HEK293T (cell line): ENCODE results near the gene SYNGAP1.
A peak's percentile ranks its signal among the peaks of the same experiment; 100 is the strongest.

ENCODE experiments used
- CTCF ChIA-PET: fragments of 350-600 bp; formaldehyde crosslinking; extraction: SDS; loops from one replicate; lab custom pipeline; 2021; ENCODE audit warnings: antibody characterized with exemption, inconsistent platforms; lab: Yijun Ruan, JAX
- POLR2A ChIA-PET: fragments of 350-600 bp; formaldehyde crosslinking; extraction: SDS; loops from one replicate; lab custom pipeline; 2020; ENCODE audit warnings: antibody characterized with exemption, inconsistent platforms; lab: Yijun Ruan, JAX
- DNase-seq: peaks from one replicate; pipeline ENCODE4 v3.0.0; 2012; ENCODE audit warnings: mixed read lengths; ENCODE audit errors: extremely low spot score
- ARNT ChIP-seq: fragments of 450-650 bp; IDR thresholded peaks from 2 replicates; pipeline ENCODE4 v1.6.1; 2017; ENCODE audit warnings: mild to moderate bottlenecking
- BHLHE40 ChIP-seq: fragments of 450-650 bp; IDR thresholded peaks from 2 replicates; pipeline ENCODE4 v1.6.1; 2016; ENCODE audit warnings: mild to moderate bottlenecking, moderate library complexity, borderline replicate concordance
- CTBP1 ChIP-seq: fragments of 450-650 bp; IDR thresholded peaks from 2 replicates; pipeline ENCODE4 v1.6.1; 2016; ENCODE audit warnings: borderline replicate concordance
- ELF4 ChIP-seq: fragments of 450-650 bp; IDR thresholded peaks from 2 replicates; pipeline ENCODE4 v1.6.1; 2017; ENCODE audit warnings: antibody characterized with exemption
- FOXA1 ChIP-seq: fragments of 450-650 bp; IDR thresholded peaks from 2 replicates; pipeline ENCODE4 v1.6.1; 2016; ENCODE audit warnings: mild to moderate bottlenecking
- FOXK2 ChIP-seq: fragments of 450-650 bp; IDR thresholded peaks from 2 replicates; pipeline ENCODE4 v1.6.1; 2016; ENCODE audit warnings: mild to moderate bottlenecking
- FOXM1 ChIP-seq: fragments of 450-650 bp; IDR thresholded peaks from 2 replicates; pipeline ENCODE4 v1.6.1; 2017; ENCODE audit warnings: mild to moderate bottlenecking, borderline replicate concordance
- HDGF ChIP-seq: fragments of 450-650 bp; IDR thresholded peaks from 2 replicates; pipeline ENCODE4 v1.6.1; 2017; ENCODE audit warnings: antibody characterized with exemption, borderline replicate concordance
- L3MBTL2 ChIP-seq: fragments of 450-650 bp; conservative IDR thresholded peaks from 2 replicates; pipeline ENCODE4 v1.6.1; 2016; ENCODE audit warnings: mild to moderate bottlenecking
- LEF1 ChIP-seq: fragments of 450-650 bp; IDR thresholded peaks from 2 replicates; pipeline ENCODE4 v1.6.1; 2017; ENCODE audit warnings: mild to moderate bottlenecking, borderline replicate concordance
- NFRKB ChIP-seq: fragments of 450-650 bp; IDR thresholded peaks from 2 replicates; pipeline ENCODE4 v1.6.1; 2016; ENCODE audit warnings: mild to moderate bottlenecking, moderate library complexity
- SP1 ChIP-seq: fragments of 450-650 bp; IDR thresholded peaks from 2 replicates; pipeline ENCODE4 v1.6.1; 2017
- SUZ12 ChIP-seq: fragments of 450-650 bp; IDR thresholded peaks from 2 replicates; pipeline ENCODE4 v1.6.1; 2016; ENCODE audit warnings: mild to moderate bottlenecking
- TARDBP ChIP-seq: fragments of 450-650 bp; IDR thresholded peaks from 2 replicates; pipeline ENCODE4 v1.6.1; 2016
- ZNF384 ChIP-seq: fragments of 450-650 bp; IDR thresholded peaks from 2 replicates; pipeline ENCODE4 v1.6.1; 2016
- TF ChIP-seq, protein P1 (sequence below): fragments of 450-650 bp; IDR thresholded peaks from 2 replicates; pipeline ENCODE4 v1.6.1; 2016

SYNGAP1 gene

DNA sequence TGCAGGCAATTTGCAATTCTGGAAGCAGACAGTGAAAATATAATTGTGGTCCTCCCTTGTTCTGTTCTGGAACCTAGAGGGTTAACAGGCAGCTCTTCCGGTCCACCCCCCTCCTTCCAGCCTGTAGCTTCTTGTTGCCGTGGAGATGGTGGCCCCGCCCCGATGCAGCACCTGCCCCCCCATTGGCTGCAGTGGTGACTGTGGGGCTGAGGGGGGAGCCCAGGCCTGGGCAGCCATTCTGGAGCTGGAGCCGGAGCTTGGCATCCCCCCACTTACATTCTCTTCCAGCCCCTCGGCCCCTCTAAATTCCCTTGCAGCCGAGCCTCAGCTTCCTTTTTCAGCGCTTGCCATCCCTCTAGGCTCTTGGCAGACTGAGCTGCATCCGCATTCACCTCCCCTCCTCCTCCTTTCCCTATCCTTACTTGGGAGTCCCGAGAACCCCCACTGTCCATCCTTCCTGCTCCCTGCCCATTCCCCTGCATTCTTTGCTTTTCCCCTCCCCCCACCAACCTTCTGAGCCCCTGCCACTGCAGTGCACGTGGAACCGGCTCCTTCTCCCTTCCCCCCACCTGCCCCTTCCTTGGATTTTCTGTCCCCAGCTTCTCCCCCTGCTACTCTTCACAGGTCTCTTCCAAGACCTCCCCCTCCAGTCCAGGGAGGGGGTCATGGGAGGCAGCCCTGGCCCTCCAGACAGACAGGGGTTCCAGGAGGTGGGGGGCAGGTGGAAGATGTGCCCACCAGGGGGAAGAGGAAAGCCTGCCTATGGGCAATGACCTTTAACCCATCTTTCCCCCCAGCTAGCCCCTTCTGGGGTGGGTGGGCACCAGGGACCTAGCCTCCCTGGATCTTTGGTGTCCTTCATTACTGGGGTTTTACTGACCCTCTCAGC lies 11.4 kb downstream of the SYNGAP1 start:
- ChIA-PET CTCF (interaction anchor here (1.3 kb wide), 1 partner anchor 154 kb away, joined by 3 read pairs; no protein-coding TSS in a partner anchor), POLR2A (interaction anchor here (0.9 to 2.1 kb wide), 6 partner anchors 12 to 159 kb away, joined by 3 to 17 read pairs (median 4); partner anchors contain the start of genes CUTA, RPS18, SYNGAP1 and VPS52)
- peak; percentile 60 for DNase-seq
- no peak for TF ChIP-seq ELF4
- no peak for TF ChIP-seq FOXM1
- no peak for TF ChIP-seq NFRKB
- no peak for TF ChIP-seq L3MBTL2
- no peak for TF ChIP-seq HDGF
- no peak for TF ChIP-seq BHLHE40
- no peak for TF ChIP-seq CTBP1
- TF ChIP-seq FOXA1, result no peak
- no peak for TF ChIP-seq ZNF384
- no peak for TF ChIP-seq SP1
- TF ChIP-seq, protein P1, sequence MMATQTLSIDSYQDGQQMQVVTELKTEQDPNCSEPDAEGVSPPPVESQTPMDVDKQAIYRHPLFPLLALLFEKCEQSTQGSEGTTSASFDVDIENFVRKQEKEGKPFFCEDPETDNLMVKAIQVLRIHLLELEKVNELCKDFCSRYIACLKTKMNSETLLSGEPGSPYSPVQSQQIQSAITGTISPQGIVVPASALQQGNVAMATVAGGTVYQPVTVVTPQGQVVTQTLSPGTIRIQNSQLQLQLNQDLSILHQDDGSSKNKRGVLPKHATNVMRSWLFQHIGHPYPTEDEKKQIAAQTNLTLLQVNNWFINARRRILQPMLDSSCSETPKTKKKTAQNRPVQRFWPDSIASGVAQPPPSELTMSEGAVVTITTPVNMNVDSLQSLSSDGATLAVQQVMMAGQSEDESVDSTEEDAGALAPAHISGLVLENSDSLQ, result no peak
- TF ChIP-seq SUZ12, result no peak
- no peak for TF ChIP-seq LEF1

DNA sequence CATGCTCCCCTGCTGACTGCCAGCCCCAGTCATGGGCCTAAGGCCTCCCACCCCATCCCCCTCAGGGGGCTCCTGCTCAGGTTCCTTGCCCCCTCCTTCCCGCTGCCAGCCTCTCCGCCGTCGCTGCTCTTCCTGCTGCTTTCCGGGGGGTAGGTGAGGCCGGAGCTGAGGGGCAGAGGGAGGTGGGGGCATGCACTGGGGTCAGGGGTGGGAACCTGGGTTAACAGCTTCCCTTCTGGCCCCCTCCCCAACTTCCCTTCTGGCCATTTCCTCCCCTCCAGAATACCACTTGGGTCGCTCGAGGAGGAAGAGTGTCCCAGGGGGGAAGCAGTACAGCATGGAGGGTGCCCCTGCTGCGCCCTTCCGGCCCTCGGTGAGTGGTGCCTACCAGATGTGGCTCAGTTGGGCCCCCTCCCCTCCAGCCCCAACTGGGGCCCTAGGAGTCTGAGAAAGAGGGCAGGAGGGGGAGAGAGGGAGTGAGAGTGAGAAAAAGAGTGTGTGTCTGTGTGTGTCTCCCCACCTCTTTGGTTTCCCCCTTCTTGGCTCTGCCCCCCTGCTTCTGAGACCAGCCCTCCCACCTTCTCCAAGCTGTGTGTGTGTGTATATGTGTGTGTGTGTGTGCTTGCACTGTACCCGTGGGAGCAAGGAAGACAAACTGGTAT lies 12.1 kb downstream of the SYNGAP1 start:
- ChIA-PET POLR2A (interaction anchor here (2.0 kb wide), 1 partner anchor 13 kb away, joined by 17 read pairs; the partner anchor contains the start of genes CUTA and SYNGAP1), CTCF (no interaction called here)
- TF ChIP-seq ELF4 (no peak), FOXM1 (no peak), BHLHE40 (no peak), FOXK2 (no peak), SP1 (no peak)
- TF ChIP-seq, protein P1, result no peak
- DNase-seq, result no peak

DNA sequence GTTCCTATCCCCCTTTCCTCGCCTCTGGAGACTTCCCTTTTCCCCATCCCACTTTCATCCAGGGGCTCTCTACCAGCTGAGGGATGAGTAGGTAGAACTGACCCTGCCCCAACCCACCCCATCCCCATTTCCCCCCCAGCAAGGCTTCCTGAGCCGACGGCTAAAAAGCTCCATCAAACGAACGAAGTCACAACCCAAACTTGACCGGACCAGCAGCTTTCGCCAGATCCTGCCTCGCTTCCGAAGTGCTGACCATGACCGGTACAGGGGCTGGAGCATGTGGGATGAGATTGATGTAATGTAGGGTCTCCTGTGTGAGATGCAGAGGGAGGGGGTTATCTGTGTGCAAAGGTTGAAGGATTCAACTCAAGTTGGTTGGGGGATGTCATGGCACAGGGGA lies 12.7 kb downstream of the SYNGAP1 start:
- DNase-seq, result no peak
- CTCF ChIA-PET, result no interaction called here
- POLR2A ChIA-PET, result interaction anchor here (0.6 to 1.5 kb wide), 2 partner anchors 22 to 138 kb away, joined by 3 to 8 read pairs; partner anchors contain the start of gene ZBTB9
- TF ChIP-seq TARDBP (no peak), ZNF384 (no peak), CTBP1 (no peak), FOXK2 (no peak), FOXA1 (no peak), ARNT (no peak), BHLHE40 (no peak), ELF4 (no peak), SUZ12 (no peak)

DNA sequence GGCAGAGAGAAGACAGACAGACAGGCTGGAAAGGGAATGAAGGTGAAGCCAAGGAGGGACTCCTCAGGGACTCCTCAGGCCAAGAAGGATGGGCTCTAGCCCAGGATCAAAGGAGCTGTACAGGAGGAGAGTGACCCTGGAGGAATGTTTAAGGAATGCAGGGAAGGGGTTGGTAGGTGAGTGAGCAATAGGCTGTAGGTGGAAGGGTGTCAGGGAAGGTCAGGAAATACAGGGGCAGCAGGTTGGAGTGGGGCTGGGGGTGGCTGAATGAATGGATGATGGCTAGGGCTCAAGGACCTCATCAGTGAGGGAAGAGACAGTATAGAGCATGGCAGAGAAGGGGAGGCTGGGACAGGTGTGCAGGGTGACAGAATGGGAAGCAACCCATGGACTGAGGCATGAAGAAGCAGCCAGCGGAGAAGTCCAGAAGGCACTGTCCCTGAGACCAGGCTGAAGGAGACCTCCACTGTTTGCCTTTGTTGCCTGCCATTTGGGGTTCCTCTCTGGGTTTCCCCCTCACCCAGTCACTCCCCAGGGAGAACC lies 13.2 kb downstream of the SYNGAP1 start:
- POLR2A ChIA-PET, result interaction anchor here (0.6 to 1.5 kb wide), 2 partner anchors 21 to 138 kb away, joined by 3 to 8 read pairs; partner anchors contain the start of gene ZBTB9
- CTCF ChIA-PET, result interaction anchor here (1.5 kb wide), 1 partner anchor 15 kb away, joined by 4 read pairs; the partner anchor contains the start of gene CUTA
- DNase-seq, result no peak
- TF ChIP-seq NFRKB, result no peak
- TF ChIP-seq ZNF384, result no peak
- no peak for TF ChIP-seq LEF1
- no peak for TF ChIP-seq FOXM1
- TF ChIP-seq TARDBP, result no peak
- no peak for TF ChIP-seq ARNT
- no peak for TF ChIP-seq BHLHE40
- no peak for TF ChIP-seq HDGF
- TF ChIP-seq L3MBTL2, result no peak
- no peak for TF ChIP-seq CTBP1
- no peak for TF ChIP-seq ELF4
- TF ChIP-seq FOXA1, result no peak
- no peak for TF ChIP-seq SUZ12
- TF ChIP-seq, protein P1, result no peak

DNA sequence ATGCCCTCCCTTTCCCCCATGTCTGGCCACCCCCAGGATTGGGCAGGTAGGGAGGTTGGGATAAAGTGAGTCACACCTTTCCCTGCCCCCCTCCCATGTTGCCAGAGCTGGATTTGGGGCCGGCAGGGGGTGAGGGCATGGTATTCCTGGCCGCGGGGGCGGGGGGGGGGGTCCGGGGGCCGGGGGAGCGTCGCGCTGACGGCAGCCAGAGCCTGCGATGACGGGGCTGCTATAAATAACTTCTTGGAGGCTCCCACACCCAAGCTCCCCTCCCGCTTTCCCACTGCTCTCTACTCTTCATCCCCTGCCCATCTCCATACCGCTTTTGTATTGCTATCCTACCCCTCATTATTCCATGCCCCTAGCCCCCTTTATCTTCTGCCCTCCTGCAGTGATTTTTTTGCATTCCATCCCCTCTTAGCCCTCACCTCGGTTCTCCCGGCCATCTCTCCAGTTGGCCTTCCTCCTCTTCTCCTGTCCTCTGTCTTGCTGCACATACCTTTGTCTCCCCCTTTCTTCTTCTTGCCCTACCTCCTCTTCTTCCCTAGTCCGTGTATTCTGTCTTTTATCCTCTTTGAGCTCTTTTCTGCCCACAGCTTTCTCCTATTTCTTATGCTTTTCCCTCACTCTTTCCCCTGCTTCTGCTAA lies 13.8 kb downstream of the SYNGAP1 start:
- POLR2A ChIA-PET, result interaction anchor here (1.5 to 1.7 kb wide), 2 partner anchors 8 to 20 kb away, joined by 4 to 8 read pairs; partner anchors contain the start of gene ZBTB9
- CTCF ChIA-PET, result interaction anchor here (0.6 to 1.5 kb wide), 2 partner anchors 15 to 462 kb away, joined by 3 to 4 read pairs; partner anchors contain the start of gene CUTA
- TF ChIP-seq HDGF (no peak), NFRKB (no peak), SUZ12 (no peak), BHLHE40 (no peak), TARDBP (no peak), ZNF384 (no peak)
- no peak for DNase-seq
